Activated CD8-positive, alpha-beta memory T cell treated with anti-CD3 and anti-CD28 coated beads, Interleukin-2, amount 50 U/mL, for 1 hour (primary cell): Measurements from ENCODE around the gene CHAC2.
"Not testable (repeated sequence)": the region's sequence is repeated elsewhere in the genome, so short reads cannot be mapped to it uniquely, and the experiment has no call there.

Experiments used
- DNase-seq: peaks from one replicate; pipeline ENCODE4 v3.0.0-alpha.2; 2020; ENCODE audit errors: extremely low read depth

CHAC2 gene

DNA sequence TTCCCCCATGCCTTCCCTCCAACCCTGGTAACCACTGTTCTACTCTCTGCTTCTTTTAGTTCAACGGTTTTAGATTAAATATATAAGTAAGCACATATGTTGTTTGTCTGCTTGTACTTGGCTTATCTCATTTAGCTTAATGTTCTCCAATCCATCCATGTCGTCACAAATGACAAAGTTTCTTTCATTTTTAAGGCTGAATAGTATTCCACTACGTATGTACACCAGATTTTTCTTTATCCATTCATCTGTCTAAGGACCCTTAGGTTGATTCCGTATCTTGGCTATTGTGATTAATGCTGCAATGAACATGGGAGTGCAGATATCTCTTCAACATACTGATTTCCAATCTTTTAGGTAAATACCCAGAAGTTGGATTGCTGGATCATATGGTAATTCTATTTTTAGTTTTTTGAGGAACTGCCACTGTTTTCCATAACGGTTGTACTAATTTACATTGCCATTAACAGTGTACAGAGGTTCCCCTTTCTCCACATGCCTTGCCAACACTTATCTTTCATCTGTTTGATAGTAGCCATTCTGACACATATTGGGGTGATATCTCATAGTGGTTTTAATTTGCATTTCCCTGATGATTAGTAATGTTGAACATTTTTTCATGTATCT lies 11.0 kb downstream of the CHAC2 start:
- DNase-seq = no peak

GRCh38 chr2:53780056-53780455 lies 12.5 kb downstream of the CHAC2 start:
- no peak for DNase-seq

GRCh38 chr2:53782676-53783075 lies 15.1 kb downstream of the CHAC2 start:
- DNase-seq = no peak

- DNase-seq = no peak
These were observed 16.8 kb downstream of the CHAC2 start for GRCh38 chr2:53784436-53784835.

- no peak for DNase-seq
These were observed 17.8 kb downstream of the CHAC2 start for GRCh38 chr2:53785366-53785765.

- no peak for DNase-seq
These were observed 18.7 kb downstream of the CHAC2 start for GRCh38 chr2:53786352-53786704.

GRCh38 chr2:53786705-53787613 lies 19.4 kb downstream of the CHAC2 start, which contains the start of the genes ASB3 and ERLEC1:
Gene ASB3 (minus strand): TSS chr2:53786953. CDS start chr2:53765572, 21,381 bp downstream.
Gene ERLEC1 (plus strand): TSS chr2:53787044. CDS start chr2:53787211, 167 bp downstream.
- peak; percentile 75 for DNase-seq

DNA sequence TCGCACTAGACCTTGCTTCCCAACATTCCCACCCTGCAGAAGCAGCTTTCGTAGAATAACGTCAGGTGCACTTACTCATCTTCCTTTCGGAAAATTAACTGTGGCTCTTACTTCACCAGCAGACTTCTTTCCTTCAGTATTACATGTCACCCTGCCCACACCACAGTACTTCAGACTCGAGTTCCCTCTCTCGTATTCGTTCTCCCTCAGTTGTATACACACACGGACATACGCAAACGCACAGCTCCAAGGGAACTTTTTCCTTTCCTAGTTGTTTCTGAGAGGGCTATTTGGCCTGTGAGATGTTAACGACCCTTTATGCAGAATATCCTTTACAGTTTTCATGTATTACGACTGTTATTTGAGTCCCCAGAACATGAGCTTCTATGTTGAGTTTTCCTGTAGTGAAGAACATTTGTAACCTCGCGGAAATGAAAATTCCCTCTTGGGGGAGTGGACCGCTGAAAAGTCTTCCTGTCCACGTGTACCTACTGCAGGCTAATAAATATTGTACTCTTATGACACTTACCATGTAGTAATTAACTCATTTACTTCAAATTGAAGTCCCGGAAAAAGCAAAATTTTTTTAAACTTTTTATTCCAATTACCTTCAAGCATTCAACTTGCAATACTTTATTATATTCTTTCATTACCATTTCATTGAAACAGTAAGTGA lies 20.1 kb downstream of the CHAC2 start:
- DNase-seq = no peak

GRCh38 chr2:53793261-53793660 lies 25.7 kb downstream of the CHAC2 start:
- DNase-seq = no peak

DNA sequence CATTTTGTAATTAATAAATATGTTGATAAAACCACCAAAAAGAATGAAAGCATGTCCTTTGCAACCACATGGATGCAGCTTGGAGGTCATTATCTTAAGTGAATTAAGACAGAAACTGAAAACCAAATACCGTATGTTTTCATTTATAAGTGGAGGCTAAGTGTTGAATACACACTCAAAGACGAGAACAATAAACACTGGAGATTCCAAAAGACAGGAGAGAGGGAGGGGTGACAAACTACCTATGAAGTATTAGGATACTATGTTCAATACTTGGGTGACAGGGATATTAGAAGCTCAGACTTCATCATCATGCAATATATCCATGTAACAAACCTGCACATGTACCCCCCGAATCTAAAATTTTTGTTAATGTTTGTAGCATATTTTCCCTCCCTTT lies 26.2 kb downstream of the CHAC2 start:
- DNase-seq = no peak

DNA sequence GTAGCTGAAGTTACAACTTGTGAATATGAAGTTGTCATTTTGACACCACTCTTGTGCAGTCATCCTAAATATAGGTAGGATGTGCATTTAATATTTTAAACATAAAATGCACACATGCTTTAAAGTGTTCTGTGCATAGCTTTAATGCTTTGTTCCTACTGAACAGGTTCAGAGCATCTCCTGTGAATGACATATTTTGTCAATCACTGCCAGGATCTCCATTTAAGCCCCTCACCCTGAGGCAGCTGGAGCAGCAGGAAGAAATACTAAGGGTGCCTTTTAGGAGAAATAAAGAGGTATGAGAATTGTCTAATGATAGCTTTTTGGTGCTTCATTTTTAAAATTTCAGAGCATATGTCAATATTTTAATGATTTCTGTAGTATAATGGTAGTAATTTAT lies 33.9 kb downstream of the CHAC2 start:
- DNase-seq = no peak

GRCh38 chr2:53802617-53803151 lies 35.1 kb downstream of the CHAC2 start:
- DNase-seq = no peak

DNA sequence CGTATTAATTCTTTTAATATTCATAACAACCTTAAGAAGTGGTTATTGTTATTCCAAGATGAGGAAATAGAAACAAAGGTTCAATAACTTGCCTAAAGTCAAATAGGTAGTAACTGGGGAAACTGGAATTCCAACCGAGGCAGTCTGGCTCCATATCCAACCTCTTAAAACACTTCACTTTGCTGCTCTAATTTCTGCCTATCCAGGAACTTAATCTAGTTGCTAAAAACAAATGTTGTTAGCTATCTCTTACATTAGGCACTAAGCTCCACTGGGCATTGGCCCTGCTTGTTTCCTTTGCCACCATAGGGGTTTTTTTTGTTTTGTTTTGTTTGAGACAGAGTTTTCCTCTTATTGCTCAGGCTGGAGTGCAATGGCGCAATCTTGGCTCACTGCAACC lies 44.0 kb downstream of the CHAC2 start:
- no peak for DNase-seq

DNA sequence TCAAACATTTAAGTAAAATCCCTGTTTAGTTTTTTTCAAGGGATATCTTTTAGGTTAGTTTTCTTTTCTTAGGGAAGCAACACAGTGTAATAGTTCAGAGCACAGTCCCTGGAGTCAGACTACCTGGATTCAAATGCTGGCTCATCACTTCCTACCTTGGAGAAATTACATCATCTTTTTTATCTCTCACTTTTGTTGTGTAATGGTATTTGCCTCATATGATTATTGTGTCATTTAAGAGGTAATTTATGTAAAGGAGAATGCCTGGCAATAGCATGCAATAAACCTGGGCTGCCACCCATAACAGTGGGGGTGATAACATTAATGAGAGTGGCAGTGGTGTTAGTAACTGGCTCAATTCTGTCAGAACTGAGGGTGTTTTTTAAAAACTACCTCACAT lies 45.5 kb downstream of the CHAC2 start:
- DNase-seq = no peak

- no peak for DNase-seq
These were observed 51.3 kb downstream of the CHAC2 start for GRCh38 chr2:53818854-53819435.

- DNase-seq = no peak
These were observed 52.0 kb downstream of the CHAC2 start for GRCh38 chr2:53819634-53820033.

GRCh38 chr2:53820048-53820447 lies 52.4 kb downstream of the CHAC2 start:
- DNase-seq = no peak

GRCh38 chr2:53820711-53821110 lies 53.1 kb downstream of the CHAC2 start:
- DNase-seq = no peak

- DNase-seq = no peak
These were observed 54.2 kb downstream of the CHAC2 start for GRCh38 chr2:53821810-53822209.

DNA sequence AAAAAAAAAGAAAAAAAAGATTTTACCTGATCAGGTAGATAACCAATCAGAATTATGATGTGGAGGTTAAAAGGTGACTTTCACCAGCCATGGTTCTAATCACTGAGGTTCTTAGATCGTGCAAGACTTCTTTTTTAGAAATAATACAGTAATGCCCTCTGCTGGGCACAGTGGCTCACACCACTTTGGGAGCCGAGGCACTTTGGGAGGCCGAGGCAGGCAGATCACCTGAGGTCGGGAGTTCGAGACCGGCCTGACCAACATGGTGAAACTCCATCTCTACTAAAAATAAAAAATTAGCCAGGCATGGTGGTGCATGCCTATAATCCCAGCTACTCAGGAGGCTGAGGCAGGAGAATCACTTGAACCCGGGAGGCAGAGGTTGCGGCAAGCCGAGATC lies 56.0 kb downstream of the CHAC2 start:
- not testable (repeated sequence) for DNase-seq
